Endothelial cell of hepatic sinusoid (primary cell): ENCODE results near the gene AIMP1.

Experiments
- in situ Hi-C: cut with HindIII; loops from 2 replicates; pipeline ENCODE4 v1.10.0; 2017; ENCODE audit warnings: low sequenced_read_pairs

AIMP1 gene

GRCh38 chr4:106315968-106316772, at the start of gene AIMP1, which contains the start of gene TBCK:
Gene AIMP1 (plus strand): TSS chr4:106316550. CDS start chr4:106325010, 8,460 bp downstream.
Gene TBCK (minus strand): TSS chr4:106316209. CDS start chr4:106308960, 7,249 bp downstream.
- in situ Hi-C loops, result no loop called here

- in situ Hi-C loops, result no loop called here
These were observed 47.6 kb upstream of the AIMP1 start for GRCh38 chr4:106268786-106269185.

- in situ Hi-C loops, result no loop called here
These were observed 46.6 kb upstream of the AIMP1 start for GRCh38 chr4:106269711-106270110.

GRCh38 chr4:106270736-106271135, 45.6 kb upstream of the AIMP1 start:
- in situ Hi-C loops, result no loop called here

GRCh38 chr4:106273831-106274230, 42.5 kb upstream of the AIMP1 start:
- in situ Hi-C loops, result no loop called here

GRCh38 chr4:106277140-106277675, 39.1 kb upstream of the AIMP1 start:
- in situ Hi-C loops, result no loop called here

- in situ Hi-C loops, result no loop called here
These were observed 32.1 kb upstream of the AIMP1 start for GRCh38 chr4:106284227-106284626.

GRCh38 chr4:106286611-106287010, 29.7 kb upstream of the AIMP1 start:
- in situ Hi-C loops, result no loop called here

- in situ Hi-C loops, result no loop called here
These were observed 28.9 kb upstream of the AIMP1 start for GRCh38 chr4:106287353-106287969.

GRCh38 chr4:106289737-106290136, 26.6 kb upstream of the AIMP1 start:
- in situ Hi-C loops, result no loop called here

- in situ Hi-C loops, result no loop called here
These were observed 24.7 kb upstream of the AIMP1 start for GRCh38 chr4:106291678-106292077.

GRCh38 chr4:106294062-106294461, 22.3 kb upstream of the AIMP1 start:
- in situ Hi-C loops, result no loop called here

GRCh38 chr4:106297245-106298035, 18.9 kb upstream of the AIMP1 start:
- in situ Hi-C loops, result no loop called here

GRCh38 chr4:106299977-106300376, 16.4 kb upstream of the AIMP1 start:
- in situ Hi-C loops, result no loop called here

- in situ Hi-C loops, result no loop called here
These were observed 14.8 kb upstream of the AIMP1 start for GRCh38 chr4:106301393-106302061.

- in situ Hi-C loops, result no loop called here
These were observed 14.3 kb upstream of the AIMP1 start for GRCh38 chr4:106302062-106302438.

- in situ Hi-C loops, result no loop called here
These were observed 12.6 kb upstream of the AIMP1 start for GRCh38 chr4:106303548-106304281.

- in situ Hi-C loops, result no loop called here
These were observed 11.7 kb upstream of the AIMP1 start for GRCh38 chr4:106304632-106305031.

GRCh38 chr4:106305435-106306055, 10.8 kb upstream of the AIMP1 start:
- in situ Hi-C loops, result no loop called here

GRCh38 chr4:106306561-106306960, 9.8 kb upstream of the AIMP1 start:
- in situ Hi-C loops, result no loop called here
